Panc1 (cell line): ENCODE measurements around the gene LCE3E.
A peak's percentile ranks its signal among the peaks of the same experiment; 100 is the strongest.

Experiments
- POLR2AphosphoS5 ChIP-seq: IDR thresholded peaks from 2 replicates; pipeline ENCODE4 v1.6.1; 2012; ENCODE audit warnings: mild to moderate bottlenecking, low read depth, low read length, moderate library complexity
- SIN3A ChIP-seq: IDR thresholded peaks from 2 replicates; pipeline ENCODE4 v1.6.1; 2012; ENCODE audit warnings: low read depth, mild to moderate bottlenecking, low read length, moderate library complexity, borderline replicate concordance; ENCODE audit not compliant: insufficient read depth
- TF ChIP-seq, protein P1 (sequence below): fragments of 450-650 bp; IDR thresholded peaks from 2 replicates; pipeline ENCODE4 v1.5.1; 2017; ENCODE audit warnings: mild to moderate bottlenecking
- TF ChIP-seq, protein P2 (sequence below), 2 experiments: IDR thresholded peaks; 2 replicates each; pipeline ENCODE4 v1.6.1; 2011 to 2012; ENCODE audit warnings: low read depth in 2 of 2, control low read depth in 1 of 2, low read length in 1 of 2, mild to moderate bottlenecking in 1 of 2, moderate library complexity in 1 of 2; ENCODE audit not compliant: insufficient read depth in 1 of 2

DNA sequence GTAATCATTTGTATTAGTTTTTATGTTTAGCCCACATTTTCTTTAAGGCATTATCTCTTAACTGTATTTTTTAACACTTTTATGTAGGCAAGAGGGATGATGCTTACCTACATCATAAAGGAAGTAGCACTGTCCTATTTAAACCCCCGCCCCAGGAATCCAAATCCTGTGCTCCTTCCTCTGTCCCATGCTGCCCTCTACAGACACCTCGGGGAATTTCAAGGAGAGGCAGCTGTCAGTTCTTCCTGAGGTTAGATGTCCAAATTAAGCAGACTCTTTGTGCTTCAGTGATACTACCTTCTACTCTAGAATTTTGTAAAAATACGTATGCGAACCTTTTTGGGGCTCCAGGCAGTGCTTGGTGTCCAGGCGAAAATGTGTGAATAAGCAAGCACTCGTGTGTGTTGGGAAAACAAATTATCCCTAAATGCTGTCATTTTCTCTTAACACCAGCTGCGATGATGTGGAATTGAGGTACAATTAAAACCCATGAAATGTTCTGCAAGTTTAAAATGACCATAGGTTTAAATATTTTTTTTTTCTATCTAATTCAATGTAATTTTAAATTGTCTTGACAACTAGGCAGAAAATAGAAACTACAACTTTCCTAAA lies 33.1 kb downstream of the LCE3E start:
- TF ChIP-seq, protein P1, sequence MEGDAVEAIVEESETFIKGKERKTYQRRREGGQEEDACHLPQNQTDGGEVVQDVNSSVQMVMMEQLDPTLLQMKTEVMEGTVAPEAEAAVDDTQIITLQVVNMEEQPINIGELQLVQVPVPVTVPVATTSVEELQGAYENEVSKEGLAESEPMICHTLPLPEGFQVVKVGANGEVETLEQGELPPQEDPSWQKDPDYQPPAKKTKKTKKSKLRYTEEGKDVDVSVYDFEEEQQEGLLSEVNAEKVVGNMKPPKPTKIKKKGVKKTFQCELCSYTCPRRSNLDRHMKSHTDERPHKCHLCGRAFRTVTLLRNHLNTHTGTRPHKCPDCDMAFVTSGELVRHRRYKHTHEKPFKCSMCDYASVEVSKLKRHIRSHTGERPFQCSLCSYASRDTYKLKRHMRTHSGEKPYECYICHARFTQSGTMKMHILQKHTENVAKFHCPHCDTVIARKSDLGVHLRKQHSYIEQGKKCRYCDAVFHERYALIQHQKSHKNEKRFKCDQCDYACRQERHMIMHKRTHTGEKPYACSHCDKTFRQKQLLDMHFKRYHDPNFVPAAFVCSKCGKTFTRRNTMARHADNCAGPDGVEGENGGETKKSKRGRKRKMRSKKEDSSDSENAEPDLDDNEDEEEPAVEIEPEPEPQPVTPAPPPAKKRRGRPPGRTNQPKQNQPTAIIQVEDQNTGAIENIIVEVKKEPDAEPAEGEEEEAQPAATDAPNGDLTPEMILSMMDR: peak; percentile 90
- TF ChIP-seq, protein P2, sequence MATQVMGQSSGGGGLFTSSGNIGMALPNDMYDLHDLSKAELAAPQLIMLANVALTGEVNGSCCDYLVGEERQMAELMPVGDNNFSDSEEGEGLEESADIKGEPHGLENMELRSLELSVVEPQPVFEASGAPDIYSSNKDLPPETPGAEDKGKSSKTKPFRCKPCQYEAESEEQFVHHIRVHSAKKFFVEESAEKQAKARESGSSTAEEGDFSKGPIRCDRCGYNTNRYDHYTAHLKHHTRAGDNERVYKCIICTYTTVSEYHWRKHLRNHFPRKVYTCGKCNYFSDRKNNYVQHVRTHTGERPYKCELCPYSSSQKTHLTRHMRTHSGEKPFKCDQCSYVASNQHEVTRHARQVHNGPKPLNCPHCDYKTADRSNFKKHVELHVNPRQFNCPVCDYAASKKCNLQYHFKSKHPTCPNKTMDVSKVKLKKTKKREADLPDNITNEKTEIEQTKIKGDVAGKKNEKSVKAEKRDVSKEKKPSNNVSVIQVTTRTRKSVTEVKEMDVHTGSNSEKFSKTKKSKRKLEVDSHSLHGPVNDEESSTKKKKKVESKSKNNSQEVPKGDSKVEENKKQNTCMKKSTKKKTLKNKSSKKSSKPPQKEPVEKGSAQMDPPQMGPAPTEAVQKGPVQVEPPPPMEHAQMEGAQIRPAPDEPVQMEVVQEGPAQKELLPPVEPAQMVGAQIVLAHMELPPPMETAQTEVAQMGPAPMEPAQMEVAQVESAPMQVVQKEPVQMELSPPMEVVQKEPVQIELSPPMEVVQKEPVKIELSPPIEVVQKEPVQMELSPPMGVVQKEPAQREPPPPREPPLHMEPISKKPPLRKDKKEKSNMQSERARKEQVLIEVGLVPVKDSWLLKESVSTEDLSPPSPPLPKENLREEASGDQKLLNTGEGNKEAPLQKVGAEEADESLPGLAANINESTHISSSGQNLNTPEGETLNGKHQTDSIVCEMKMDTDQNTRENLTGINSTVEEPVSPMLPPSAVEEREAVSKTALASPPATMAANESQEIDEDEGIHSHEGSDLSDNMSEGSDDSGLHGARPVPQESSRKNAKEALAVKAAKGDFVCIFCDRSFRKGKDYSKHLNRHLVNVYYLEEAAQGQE (IDR thresholded peaks at IDR 0.05; ENCODE audit: insufficient read depth in 1 of 2, low read depth in 2 of 2, low read length in 1 of 2): no peak
- TF ChIP-seq POLR2AphosphoS5 (no peak), SIN3A (no peak)
